ENCODE results near the gene SPATS1. TPM values are rescaled to one million over a fixed set of nuclear protein-coding genes. Genes with fewer than 3 reads are reported as not detected.
A peak's percentile ranks its signal among the peaks of the same experiment; 100 is the strongest.

The SPATS1 gene
- total RNA-seq, 6 experiments from 2014 or later: not detected

GRCh38 chr6:44298055-44298803, 44.2 kb upstream of the SPATS1 start:
- Histone ChIP-seq H3K4me1 (peaks cover 0 to 13% (median 5%) of the 10 kb centered on the region in 4 donors), H3K27me3 (peaks cover 0 to 14% of the 10 kb centered on the region in 2 donors), H3K9me3 (no peaks in the 10 kb centered on the region), H3K36me3 (peaks cover 0 to 7% (median 0%) of the 10 kb centered on the region in 4 donors), H3K4me3 (no peak overlapping the region), H3K27ac (no peak overlapping the region)
- intact Hi-C loops (cut with DNase I): no loop called here
- 57% methylated on average over 8 of the region's 20 CpGs for WGBS (ENCODE audit: insufficient coverage, low coverage, low lambda C conversion rate, missing lambda C conversion rate)
- TF ChIP-seq CTCF (IDR thresholded peaks at IDR 0.05) (no peak), POLR2A (IDR thresholded peaks at IDR 0.05) (no peak)
- DNase-seq: no peak
- peak; percentile 29 to 56 (median 38) for ATAC-seq

- DNase-seq: no peak
- H3K9me3 ChIP-seq: no peaks in the 10 kb centered on the region
- H3K27ac ChIP-seq: no peak overlapping the region
- H3K4me3 ChIP-seq: no peak overlapping the region
- intact Hi-C loops (cut with DNase I): no loop called here
- ATAC-seq: no peak
- H3K36me3 ChIP-seq: peaks cover 0 to 13% (median 3%) of the 10 kb centered on the region in 4 donors
- H3K4me1 ChIP-seq: peaks cover 0 to 13% (median 5%) of the 10 kb centered on the region in 4 donors
- 57% methylated on average over 2 of the region's 3 CpGs for WGBS (ENCODE audit: insufficient coverage, low coverage, low lambda C conversion rate, missing lambda C conversion rate)
- TF ChIP-seq CTCF (IDR thresholded peaks at IDR 0.05): no peak
- peaks cover 0 to 14% of the 10 kb centered on the region in 2 donors for H3K27me3 ChIP-seq
These were observed 43.6 kb upstream of the SPATS1 start for GRCh38 chr6:44298864-44299263.

- TF ChIP-seq POLR2A (IDR thresholded peaks at IDR 0.05) (no peak), CTCF (IDR thresholded peaks at IDR 0.05) (no peak)
- ATAC-seq (no peak), DNase-seq (no peak)
- Histone ChIP-seq H3K36me3 (peaks cover 0 to 20% (median 12%) of the 10 kb centered on the region in 4 donors), H3K4me3 (no peak overlapping the region), H3K27ac (no peak overlapping the region), H3K9me3 (no peaks in the 10 kb centered on the region), H3K27me3 (peaks cover 0 to 11% of the 10 kb centered on the region in 2 donors), H3K4me1 (peaks cover 0 to 13% (median 5%) of the 10 kb centered on the region in 4 donors)
- 0% methylated on average over 1 of the region's 7 CpGs for WGBS (ENCODE audit: insufficient coverage, low coverage, low lambda C conversion rate, missing lambda C conversion rate)
- intact Hi-C loops (cut with DNase I): no loop called here
These were observed 42.1 kb upstream of the SPATS1 start for GRCh38 chr6:44300292-44300823.

GRCh38 chr6:44301106-44301505, 41.3 kb upstream of the SPATS1 start:
- Histone ChIP-seq H3K27ac (no peak overlapping the region), H3K4me1 (peaks cover 0 to 13% (median 5%) of the 10 kb centered on the region in 4 donors), H3K4me3 (no peak overlapping the region), H3K9me3 (no peaks in the 10 kb centered on the region), H3K27me3 (peaks cover 0 to 10% of the 10 kb centered on the region in 2 donors), H3K36me3 (peaks cover 0 to 23% (median 13%) of the 10 kb centered on the region in 4 donors)
- no peak for ATAC-seq
- intact Hi-C loops (cut with DNase I): no loop called here
- TF ChIP-seq CTCF (IDR thresholded peaks at IDR 0.05): no peak
- no peak for TF ChIP-seq POLR2A (IDR thresholded peaks at IDR 0.05)
- WGBS (ENCODE audit: insufficient coverage, low coverage, low lambda C conversion rate, missing lambda C conversion rate): no CpG with 5 or more reads among the region's 8 CpGs
- no peak for DNase-seq
